HEK293 (cell line): ENCODE measurements around the gene SHROOM3.

Experiments used
- CTCF ChIA-PET: fragments of 350-600 bp; formaldehyde crosslinking; extraction: SDS; loops from one replicate; lab custom pipeline; 2021; ENCODE audit warnings: antibody characterized with exemption; lab: Yijun Ruan, JAX
- POLR2A ChIA-PET: fragments of 300-600 bp; formaldehyde crosslinking; extraction: SDS; loops from one replicate; lab custom pipeline; 2020; ENCODE audit warnings: antibody characterized with exemption, inconsistent platforms; lab: Yijun Ruan, JAX
- H3K27ac ChIP-seq: fragments of 200-500 bp; sonication (Bioruptor generic); 2 replicates; pipeline ENCODE4 v1.5.1; 2014; ENCODE audit warnings: low read depth, low read length, control low read depth, inconsistent platforms; ENCODE audit errors: extremely low read depth
- H3K36me3 ChIP-seq, 2 experiments: fragments of 200-500 bp in 1 of 2; sonication (Bioruptor generic) in 1 of 2; 1 replicate in 1 of 2; 2 replicates in 1 of 2; pipeline ENCODE4 v1.5.1; 2014 to 2017; ENCODE audit warnings: inconsistent platforms in 2 of 2, low read length in 2 of 2; ENCODE audit not compliant: control insufficient read depth in 2 of 2, insufficient read depth in 1 of 2
- H3K4me1 ChIP-seq: fragments of 200-500 bp; sonication (Bioruptor generic); 2 replicates; pipeline ENCODE4 v1.5.1; 2014; ENCODE audit warnings: mild to moderate bottlenecking, low read length, inconsistent platforms; ENCODE audit not compliant: control insufficient read depth, insufficient read depth
- H3K4me3 ChIP-seq: 2 replicates; pipeline ENCODE4 v1.5.1; 2011; ENCODE audit warnings: low read depth, mild to moderate bottlenecking, control low read depth, low read length, moderate library complexity
- H3K9me3 ChIP-seq: fragments of 200-500 bp; sonication (Bioruptor generic); 2 replicates; pipeline ENCODE4 v1.5.1; 2014; ENCODE audit warnings: low read depth, low read length, inconsistent platforms; ENCODE audit not compliant: control insufficient read depth, insufficient read depth
- KLF1 ChIP-seq: fragments of 450-650 bp; formaldehyde crosslinking; IDR thresholded peaks from 2 replicates; pipeline ENCODE4 v1.5.1; 2016; ENCODE audit warnings: missing biosample characterization, missing genetic modification characterization
- KLF7 ChIP-seq: fragments of 450-650 bp; formaldehyde crosslinking; IDR thresholded peaks from 2 replicates; pipeline ENCODE4 v1.5.1; 2016; ENCODE audit warnings: missing biosample characterization, missing genetic modification characterization, borderline replicate concordance
- MZF1 ChIP-seq: fragments of 450-650 bp; formaldehyde crosslinking; IDR thresholded peaks from 2 replicates; pipeline ENCODE4 v1.5.1; 2017; ENCODE audit warnings: missing biosample characterization, missing genetic modification characterization, borderline replicate concordance
- PRDM1 ChIP-seq: fragments of 450-650 bp; formaldehyde crosslinking; IDR thresholded peaks from 2 replicates; pipeline ENCODE4; 2016; ENCODE audit warnings: missing biosample characterization, missing genetic modification characterization
- ZNF169 ChIP-seq: fragments of 450-650 bp; formaldehyde crosslinking; IDR thresholded peaks from 2 replicates; pipeline ENCODE4 v1.5.1; 2016; ENCODE audit warnings: missing biosample characterization, missing genetic modification characterization
- ZNF184 ChIP-seq: fragments of 450-650 bp; IDR thresholded peaks from 2 replicates; pipeline ENCODE4 v1.5.1; 2018; ENCODE audit warnings: missing biosample characterization, mild to moderate bottlenecking, missing genetic modification characterization
- ZNF324 ChIP-seq: fragments of 450-650 bp; formaldehyde crosslinking; IDR thresholded peaks from 2 replicates; pipeline ENCODE4 v1.5.1; 2016; ENCODE audit warnings: missing biosample characterization, missing genetic modification characterization
- ZNF354C ChIP-seq: fragments of 450-650 bp; formaldehyde crosslinking; IDR thresholded peaks from 2 replicates; pipeline ENCODE4 v1.5.1; 2016; ENCODE audit warnings: missing biosample characterization, missing genetic modification characterization, low read depth, borderline replicate concordance
- ZNF416 ChIP-seq: fragments of 450-650 bp; formaldehyde crosslinking; IDR thresholded peaks from 2 replicates; pipeline ENCODE4 v1.5.1; 2016; ENCODE audit warnings: missing biosample characterization, missing genetic modification characterization
- ZNF473 ChIP-seq: fragments of 450-650 bp; formaldehyde crosslinking; IDR thresholded peaks from 2 replicates; pipeline ENCODE4 v1.5.1; 2017; ENCODE audit warnings: missing biosample characterization, missing genetic modification characterization
- ZNF549 ChIP-seq: fragments of 450-650 bp; IDR thresholded peaks from 2 replicates; pipeline ENCODE4 v1.5.1; 2018; ENCODE audit warnings: missing biosample characterization, missing genetic modification characterization, mild to moderate bottlenecking, inconsistent platforms, moderate library complexity
- ZNF558 ChIP-seq: fragments of 450-650 bp; formaldehyde crosslinking; IDR thresholded peaks from 2 replicates; pipeline ENCODE4 v1.5.1; 2016; ENCODE audit warnings: missing biosample characterization, missing genetic modification characterization
- ZSCAN30 ChIP-seq: fragments of 450-650 bp; IDR thresholded peaks from 2 replicates; pipeline ENCODE4 v1.5.1; 2018; ENCODE audit warnings: missing biosample characterization, mild to moderate bottlenecking, missing genetic modification characterization, moderate library complexity
- TF ChIP-seq, protein P1 (sequence below): fragments of 450-650 bp; formaldehyde crosslinking; IDR thresholded peaks from 2 replicates; pipeline ENCODE4 v1.5.1; 2017; ENCODE audit warnings: missing biosample characterization, missing genetic modification characterization
- TF ChIP-seq, protein P2 (sequence below): fragments of 450-650 bp; formaldehyde crosslinking; IDR thresholded peaks from 2 replicates; pipeline ENCODE4; 2016; ENCODE audit warnings: missing biosample characterization, missing genetic modification characterization
- TF ChIP-seq, protein P3 (sequence below): fragments of 450-650 bp; formaldehyde crosslinking; IDR thresholded peaks from 2 replicates; pipeline ENCODE4 v1.5.1; 2017; ENCODE audit warnings: missing biosample characterization, mild to moderate bottlenecking, missing genetic modification characterization, moderate library complexity
- TF ChIP-seq, protein P4 (sequence below): fragments of 450-650 bp; formaldehyde crosslinking; conservative IDR thresholded peaks from 2 replicates; pipeline ENCODE4 v1.5.1; 2016; ENCODE audit warnings: low read depth, missing biosample characterization, missing genetic modification characterization

The SHROOM3 gene

GRCh38 chr4:76706581-76706980 lies 271.6 kb downstream of the SHROOM3 start:
- H3K9me3 ChIP-seq = no peaks in the 10 kb centered on the region
- ChIA-PET CTCF (no interaction called here), POLR2A (no interaction called here)
- TF ChIP-seq ZNF549 (tag by site-specific recombination) (no peak), KLF1 (tag by site-specific recombination) (no peak), ZNF416 (tag by site-specific recombination) (no peak), ZNF184 (tag by site-specific recombination) (no peak), ZNF354C (no peak), ZNF169 (no peak), MZF1 (tag by site-specific recombination) (no peak), KLF7 (tag by site-specific recombination) (no peak), PRDM1 (tag by site-specific recombination) (no peak), ZNF473 (tag by site-specific recombination) (no peak), ZNF558 (no peak), ZSCAN30 (no peak), ZNF324 (tag by site-specific recombination) (no peak)
- TF ChIP-seq, protein P1, sequence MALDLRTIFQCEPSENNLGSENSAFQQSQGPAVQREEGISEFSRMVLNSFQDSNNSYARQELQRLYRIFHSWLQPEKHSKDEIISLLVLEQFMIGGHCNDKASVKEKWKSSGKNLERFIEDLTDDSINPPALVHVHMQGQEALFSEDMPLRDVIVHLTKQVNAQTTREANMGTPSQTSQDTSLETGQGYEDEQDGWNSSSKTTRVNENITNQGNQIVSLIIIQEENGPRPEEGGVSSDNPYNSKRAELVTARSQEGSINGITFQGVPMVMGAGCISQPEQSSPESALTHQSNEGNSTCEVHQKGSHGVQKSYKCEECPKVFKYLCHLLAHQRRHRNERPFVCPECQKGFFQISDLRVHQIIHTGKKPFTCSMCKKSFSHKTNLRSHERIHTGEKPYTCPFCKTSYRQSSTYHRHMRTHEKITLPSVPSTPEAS = no peak
- TF ChIP-seq, protein P2, sequence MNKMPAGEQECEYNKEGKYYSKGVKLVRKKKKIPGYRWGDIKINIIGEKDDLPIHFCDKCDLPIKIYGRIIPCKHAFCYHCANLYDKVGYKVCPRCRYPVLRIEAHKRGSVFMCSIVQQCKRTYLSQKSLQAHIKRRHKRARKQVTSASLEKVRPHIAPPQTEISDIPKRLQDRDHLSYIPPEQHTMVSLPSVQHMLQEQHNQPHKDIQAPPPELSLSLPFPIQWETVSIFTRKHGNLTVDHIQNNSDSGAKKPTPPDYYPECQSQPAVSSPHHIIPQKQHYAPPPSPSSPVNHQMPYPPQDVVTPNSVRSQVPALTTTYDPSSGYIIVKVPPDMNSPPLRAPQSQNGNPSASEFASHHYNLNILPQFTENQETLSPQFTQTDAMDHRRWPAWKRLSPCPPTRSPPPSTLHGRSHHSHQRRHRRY = no peak
- peaks cover 24% of the 10 kb centered on the region for H3K4me1 ChIP-seq
- no peak overlapping the region for H3K4me3 ChIP-seq
- H3K27ac ChIP-seq = no peak overlapping the region
- peaks cover 0 to 17% of the 10 kb centered on the region in 2 experiments; a peak in 1 of 3 replicates for H3K36me3 ChIP-seq

DNA sequence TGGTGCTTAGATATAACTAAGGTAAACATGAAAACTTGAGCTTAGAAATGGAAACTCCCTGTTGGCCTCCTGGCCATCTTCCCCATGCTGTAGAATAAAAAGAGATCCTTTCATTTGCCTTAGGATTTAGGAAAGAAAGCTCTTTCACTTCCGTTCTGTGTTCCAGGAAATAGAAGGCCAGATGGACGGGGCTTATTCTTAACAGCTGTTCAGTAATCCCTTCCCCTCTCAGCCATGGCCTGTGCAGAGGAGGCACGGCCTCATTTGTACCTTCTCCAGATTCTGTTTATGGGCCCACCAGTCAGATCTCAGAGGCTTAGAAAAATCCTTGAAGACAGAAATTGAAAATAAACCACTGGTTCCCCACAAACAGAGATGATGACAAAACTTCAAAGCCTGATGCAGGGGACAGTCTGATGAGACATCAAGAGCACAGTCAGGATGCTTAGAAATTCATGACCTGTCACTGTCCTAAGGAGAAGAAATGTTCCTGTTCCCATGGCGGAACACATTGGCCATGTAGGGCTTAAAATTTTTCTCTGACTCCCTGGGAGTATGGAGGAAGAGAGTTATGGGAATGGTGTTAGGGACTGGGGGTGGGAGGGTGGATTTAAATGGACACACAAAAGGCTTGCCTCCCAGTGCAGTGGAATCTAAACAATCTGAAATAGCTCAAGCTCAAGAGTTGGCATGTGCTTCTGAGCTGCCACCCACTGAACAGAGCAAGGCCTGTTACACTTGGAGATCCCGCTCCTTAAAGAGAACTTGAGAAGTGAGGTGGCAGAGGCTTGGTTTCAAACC lies 274.1 kb downstream of the SHROOM3 start:
- H3K27ac ChIP-seq = no peak overlapping the region
- POLR2A ChIA-PET = no interaction called here
- TF ChIP-seq, protein P3, sequence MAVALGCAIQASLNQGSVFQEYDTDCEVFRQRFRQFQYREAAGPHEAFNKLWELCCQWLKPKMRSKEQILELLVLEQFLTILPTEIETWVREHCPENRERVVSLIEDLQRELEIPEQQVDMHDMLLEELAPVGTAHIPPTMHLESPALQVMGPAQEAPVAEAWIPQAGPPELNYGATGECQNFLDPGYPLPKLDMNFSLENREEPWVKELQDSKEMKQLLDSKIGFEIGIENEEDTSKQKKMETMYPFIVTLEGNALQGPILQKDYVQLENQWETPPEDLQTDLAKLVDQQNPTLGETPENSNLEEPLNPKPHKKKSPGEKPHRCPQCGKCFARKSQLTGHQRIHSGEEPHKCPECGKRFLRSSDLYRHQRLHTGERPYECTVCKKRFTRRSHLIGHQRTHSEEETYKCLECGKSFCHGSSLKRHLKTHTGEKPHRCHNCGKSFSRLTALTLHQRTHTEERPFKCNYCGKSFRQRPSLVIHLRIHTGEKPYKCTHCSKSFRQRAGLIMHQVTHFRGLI (tag by site-specific recombination) = no peak
- TF ChIP-seq, protein P4, sequence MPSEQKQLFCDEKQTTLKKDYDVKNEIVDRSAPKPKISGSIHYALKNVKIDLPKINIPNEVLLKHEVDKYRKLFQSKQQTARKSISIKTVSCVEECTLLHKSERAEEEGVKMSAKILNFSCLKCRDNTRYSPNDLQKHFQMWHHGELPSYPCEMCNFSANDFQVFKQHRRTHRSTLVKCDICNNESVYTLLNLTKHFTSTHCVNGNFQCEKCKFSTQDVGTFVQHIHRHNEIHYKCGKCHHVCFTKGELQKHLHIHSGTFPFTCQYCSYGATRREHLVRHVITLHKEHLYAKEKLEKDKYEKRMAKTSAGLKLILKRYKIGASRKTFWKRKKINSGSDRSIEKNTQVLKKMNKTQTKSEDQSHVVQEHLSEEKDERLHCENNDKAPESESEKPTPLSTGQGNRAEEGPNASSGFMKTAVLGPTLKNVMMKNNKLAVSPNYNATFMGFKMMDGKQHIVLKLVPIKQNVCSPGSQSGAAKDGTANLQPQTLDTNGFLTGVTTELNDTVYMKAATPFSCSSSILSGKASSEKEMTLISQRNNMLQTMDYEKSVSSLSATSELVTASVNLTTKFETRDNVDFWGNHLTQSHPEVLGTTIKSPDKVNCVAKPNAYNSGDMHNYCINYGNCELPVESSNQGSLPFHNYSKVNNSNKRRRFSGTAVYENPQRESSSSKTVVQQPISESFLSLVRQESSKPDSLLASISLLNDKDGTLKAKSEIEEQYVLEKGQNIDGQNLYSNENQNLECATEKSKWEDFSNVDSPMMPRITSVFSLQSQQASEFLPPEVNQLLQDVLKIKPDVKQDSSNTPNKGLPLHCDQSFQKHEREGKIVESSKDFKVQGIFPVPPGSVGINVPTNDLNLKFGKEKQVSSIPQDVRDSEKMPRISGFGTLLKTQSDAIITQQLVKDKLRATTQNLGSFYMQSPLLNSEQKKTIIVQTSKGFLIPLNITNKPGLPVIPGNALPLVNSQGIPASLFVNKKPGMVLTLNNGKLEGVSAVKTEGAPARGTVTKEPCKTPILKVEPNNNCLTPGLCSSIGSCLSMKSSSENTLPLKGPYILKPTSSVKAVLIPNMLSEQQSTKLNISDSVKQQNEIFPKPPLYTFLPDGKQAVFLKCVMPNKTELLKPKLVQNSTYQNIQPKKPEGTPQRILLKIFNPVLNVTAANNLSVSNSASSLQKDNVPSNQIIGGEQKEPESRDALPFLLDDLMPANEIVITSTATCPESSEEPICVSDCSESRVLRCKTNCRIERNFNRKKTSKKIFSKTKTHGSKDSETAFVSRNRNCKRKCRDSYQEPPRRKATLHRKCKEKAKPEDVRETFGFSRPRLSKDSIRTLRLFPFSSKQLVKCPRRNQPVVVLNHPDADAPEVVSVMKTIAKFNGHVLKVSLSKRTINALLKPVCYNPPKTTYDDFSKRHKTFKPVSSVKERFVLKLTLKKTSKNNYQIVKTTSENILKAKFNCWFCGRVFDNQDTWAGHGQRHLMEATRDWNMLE = no peak

More for the DNA sequence above, 274.1 kb downstream of the SHROOM3 start:
- no peak overlapping the region for H3K4me3 ChIP-seq
- peaks cover 9% of the 10 kb centered on the region for H3K4me1 ChIP-seq
- CTCF ChIA-PET = no interaction called here
- no peaks in the 10 kb centered on the region for H3K9me3 ChIP-seq
- peaks cover 4 to 27% of the 10 kb centered on the region in 2 experiments; a peak in 1 of 3 replicates for H3K36me3 ChIP-seq
